NCI-H2171 (cell line): Measurements from ENCODE around the gene SOAT2.
"Not testable (repeated sequence)": the region's sequence is repeated elsewhere in the genome, so short reads cannot be mapped to it uniquely, and the experiment has no call there.

ENCODE experiments used
- DNase-seq: peaks from one replicate; lab custom pipeline; 2025; lab: John Stamatoyannopoulos, UW

SOAT2 gene

GRCh38 chr12:53101931-53102781, 1.1 kb upstream of the SOAT2 start:
- no peak for DNase-seq

GRCh38 chr12:53103860-53104305, 597 bp downstream of the SOAT2 start:
- DNase-seq: no peak

GRCh38 chr12:53105256-53105655, 2.0 kb downstream of the SOAT2 start:
- DNase-seq: no peak

GRCh38 chr12:53105712-53106439, 2.6 kb downstream of the SOAT2 start:
- DNase-seq: no peak

GRCh38 chr12:53107122-53107521, 3.8 kb downstream of the SOAT2 start:
- DNase-seq: no peak

- not testable (repeated sequence) for DNase-seq
Observed at GRCh38 chr12:53112431-53112830, 9.1 kb downstream of the SOAT2 start.

GRCh38 chr12:53113136-53113705, 9.9 kb downstream of the SOAT2 start:
- no peak for DNase-seq

- DNase-seq: no peak
Observed at GRCh38 chr12:53113951-53114350, 10.7 kb downstream of the SOAT2 start.

- no peak for DNase-seq
Observed at GRCh38 chr12:53115112-53115890, 12.0 kb downstream of the SOAT2 start.

GRCh38 chr12:53115891-53116648, 12.8 kb downstream of the SOAT2 start:
- no peak for DNase-seq

- DNase-seq: no peak
Observed at GRCh38 chr12:53118751-53119300, 15.5 kb downstream of the SOAT2 start.

- DNase-seq: no peak
Observed at GRCh38 chr12:53120685-53121525, 17.6 kb downstream of the SOAT2 start.

GRCh38 chr12:53122961-53123468, 19.7 kb downstream of the SOAT2 start:
- DNase-seq: no peak

- no peak for DNase-seq
Observed at GRCh38 chr12:53123578-53124351, 20.5 kb downstream of the SOAT2 start.

- no peak for DNase-seq
Observed at GRCh38 chr12:53124352-53124723, 21.1 kb downstream of the SOAT2 start.

- DNase-seq: no peak
Observed at GRCh38 chr12:53127169-53127568, 23.9 kb downstream of the SOAT2 start.

- DNase-seq: no peak
Observed at GRCh38 chr12:53128780-53129569, 25.7 kb downstream of the SOAT2 start.

GRCh38 chr12:53131844-53132243, 28.6 kb downstream of the SOAT2 start:
- DNase-seq: no peak
